Prostate gland (tissue), 2 donors: ENCODE results near the gene PPP1R10. TPM values are rescaled to one million over a fixed set of nuclear protein-coding genes. Genes with fewer than 3 reads are reported as not detected.

Experiments
- DNase-seq: peaks from one replicate; pipeline ENCODE4 v3.0.0-alpha.2; 2019; ENCODE audit warnings: low spot score
- H3K27ac ChIP-seq, 2 donors: fragments of 200-600 bp; sonication (generic); 2 replicates each; pipeline ENCODE4 v1.5.1; 2017 to 2019
- H3K27me3 ChIP-seq: fragments of 200-600 bp; sonication (generic); replicated peaks from 2 replicates; pipeline ENCODE4 v1.5.1; 2019; ENCODE audit not compliant: insufficient read depth
- H3K36me3 ChIP-seq, 2 donors: fragments of 200-600 bp; sonication (generic); 1 replicate in 1 of 2; 2 replicates in 1 of 2; pipeline versions ENCODE4 v1.5.1 to v1.8.1; 2017 to 2019
- H3K4me1 ChIP-seq: fragments of 200-600 bp; sonication (generic); replicated peaks from 2 replicates; pipeline ENCODE4 v1.5.1; 2019
- H3K4me3 ChIP-seq, 2 donors: fragments of 200-600 bp; sonication (generic); 2 replicates each; pipeline ENCODE4 v1.5.1; 2017 to 2019
- H3K9me3 ChIP-seq: fragments of 200-600 bp; sonication (generic); 2 replicates; pipeline ENCODE4 v1.5.1; 2017
- POLR2A ChIP-seq: fragments of 450-650 bp; IDR thresholded peaks from one replicate; pipeline ENCODE4 v1.6.1; 2016; ENCODE audit warnings: antibody characterized with exemption, mild to moderate bottlenecking
- POLR2AphosphoS5 ChIP-seq: sonication (generic); formaldehyde crosslinking; IDR thresholded peaks from one replicate; pipeline ENCODE4 v1.6.1; 2017; ENCODE audit warnings: antibody characterized with exemption
- WGBS: methylation state at CpG from one replicate; pipeline ENCODE4 v1.1.5; 2018; 5-methylcytosine and 5-hydroxymethylcytosine counted together
- intact Hi-C: fragments of 100-400 bp; cut with DNase I; formaldehyde crosslinking; loops from one replicate; pipeline ENCODE4 v1.14.2; 2022
- total RNA-seq, 2 donors: library from RNA; depleted of rRNA; stranded (reverse); fragments of >200 nt; gene quantifications; one replicate each; pipeline ENCODE4 v1.1.0, GENCODE V29; 2016
- TF ChIP-seq, protein P1 (sequence below), 4 experiments: fragments of 200-600 bp in 2 of 4; fragments of 450-650 bp in 2 of 4; sonication (generic) in 2 of 4; IDR thresholded peaks; 1 replicate in 3 of 4; 2 replicates in 1 of 4; pipeline ENCODE4 v1.5.1; 2016 to 2019; ENCODE audit warnings: antibody characterized with exemption in 4 of 4, mild to moderate bottlenecking in 2 of 4, moderate library complexity in 2 of 4

PPP1R10 gene
- total RNA-seq, 2 donors from 2014 or later: 40.0 to 51.0 TPM

DNA sequence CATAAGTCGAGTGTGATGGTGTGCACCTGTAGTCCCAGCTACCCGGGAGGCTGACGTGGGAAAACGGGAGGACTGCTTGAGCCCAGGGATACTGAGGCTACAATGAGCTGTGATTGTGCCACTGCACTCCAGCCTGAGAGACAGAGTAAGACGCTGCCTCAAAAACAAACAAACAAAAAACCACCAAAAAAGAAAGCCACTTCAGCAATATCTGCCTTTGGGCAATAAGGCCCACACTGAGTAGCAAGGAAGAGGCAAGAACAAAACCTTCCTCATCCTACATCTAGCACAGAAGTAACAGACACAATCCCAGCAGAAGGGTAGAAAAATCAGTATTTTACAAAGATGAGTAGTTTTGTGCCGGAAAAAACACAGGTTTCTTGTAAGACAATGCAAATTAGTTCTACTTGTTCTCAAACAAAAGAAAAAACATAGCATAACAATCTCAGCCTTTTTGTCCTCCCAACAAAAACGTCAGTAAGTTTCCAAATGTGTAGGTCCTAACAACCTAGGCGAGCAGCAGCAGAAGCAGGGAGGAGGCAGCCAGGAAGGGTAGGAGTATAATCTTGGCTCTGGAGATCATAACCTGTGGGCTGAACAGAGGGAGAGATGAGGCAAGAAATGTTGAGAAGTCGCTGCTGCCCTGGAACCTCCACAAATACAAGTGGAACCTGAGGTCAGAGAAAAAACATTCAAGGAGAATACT, 5.7 kb downstream of the PPP1R10 start:
- Histone ChIP-seq H3K27ac (no peak overlapping the region), H3K27me3 (no peaks in the 10 kb centered on the region), H3K9me3 (no peaks in the 10 kb centered on the region), H3K36me3 (peaks cover 4 to 7% of the 10 kb centered on the region in 2 donors), H3K4me3 (no peak overlapping the region), H3K4me1 (peaks cover 5% of the 10 kb centered on the region)
- no peak for TF ChIP-seq POLR2A
- TF ChIP-seq, protein P1, sequence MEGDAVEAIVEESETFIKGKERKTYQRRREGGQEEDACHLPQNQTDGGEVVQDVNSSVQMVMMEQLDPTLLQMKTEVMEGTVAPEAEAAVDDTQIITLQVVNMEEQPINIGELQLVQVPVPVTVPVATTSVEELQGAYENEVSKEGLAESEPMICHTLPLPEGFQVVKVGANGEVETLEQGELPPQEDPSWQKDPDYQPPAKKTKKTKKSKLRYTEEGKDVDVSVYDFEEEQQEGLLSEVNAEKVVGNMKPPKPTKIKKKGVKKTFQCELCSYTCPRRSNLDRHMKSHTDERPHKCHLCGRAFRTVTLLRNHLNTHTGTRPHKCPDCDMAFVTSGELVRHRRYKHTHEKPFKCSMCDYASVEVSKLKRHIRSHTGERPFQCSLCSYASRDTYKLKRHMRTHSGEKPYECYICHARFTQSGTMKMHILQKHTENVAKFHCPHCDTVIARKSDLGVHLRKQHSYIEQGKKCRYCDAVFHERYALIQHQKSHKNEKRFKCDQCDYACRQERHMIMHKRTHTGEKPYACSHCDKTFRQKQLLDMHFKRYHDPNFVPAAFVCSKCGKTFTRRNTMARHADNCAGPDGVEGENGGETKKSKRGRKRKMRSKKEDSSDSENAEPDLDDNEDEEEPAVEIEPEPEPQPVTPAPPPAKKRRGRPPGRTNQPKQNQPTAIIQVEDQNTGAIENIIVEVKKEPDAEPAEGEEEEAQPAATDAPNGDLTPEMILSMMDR (IDR thresholded peaks at IDR 0.05): no peak
- TF ChIP-seq POLR2AphosphoS5: no peak
- DNase-seq: no peak
- intact Hi-C loops: no loop called here
- WGBS: 70% methylated on average over 9 of the region's 9 CpGs

- 81% methylated on average over 4 of the region's 4 CpGs for WGBS
- TF ChIP-seq POLR2A (no peak), POLR2AphosphoS5 (no peak)
- TF ChIP-seq, protein P1 (IDR thresholded peaks at IDR 0.05): no peak
- no peak overlapping the region for H3K4me3 ChIP-seq
- H3K9me3 ChIP-seq: no peaks in the 10 kb centered on the region
- no peak for DNase-seq
- H3K27me3 ChIP-seq: no peaks in the 10 kb centered on the region
- intact Hi-C loops: no loop called here
- no peak overlapping the region for H3K27ac ChIP-seq
- H3K36me3 ChIP-seq: peaks cover 11 to 14% of the 10 kb centered on the region in 2 donors
- H3K4me1 ChIP-seq: peaks cover 5% of the 10 kb centered on the region
Observed at GRCh38 chr6:30610065-30610464, 7.0 kb downstream of the PPP1R10 start.

DNA sequence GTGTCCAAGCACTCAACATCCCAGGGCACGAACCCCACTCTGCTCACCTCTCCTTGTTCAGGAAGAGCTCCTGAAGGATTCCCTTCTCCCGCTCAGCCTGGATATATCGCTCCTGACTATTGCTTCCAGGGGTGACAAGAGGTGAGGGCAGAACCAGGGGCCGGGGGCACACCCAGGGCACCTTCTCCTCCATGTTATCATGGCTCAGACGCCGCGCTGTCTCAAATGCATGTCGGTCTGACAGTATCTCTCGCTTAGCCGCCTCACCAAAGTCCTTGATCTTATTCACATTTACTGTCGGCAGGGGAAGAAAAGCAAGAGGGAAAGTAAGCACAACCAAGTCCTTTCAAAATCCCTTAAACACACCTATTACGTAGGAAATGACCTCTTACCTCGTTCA, 13.1 kb downstream of the PPP1R10 start:
- Histone ChIP-seq H3K27ac (no peak overlapping the region), H3K36me3 (peaks cover 37 to 44% of the 10 kb centered on the region in 2 donors), H3K9me3 (no peaks in the 10 kb centered on the region), H3K4me3 (no peak overlapping the region), H3K27me3 (no peaks in the 10 kb centered on the region), H3K4me1 (no peaks in the 10 kb centered on the region)
- DNase-seq: no peak
- TF ChIP-seq, protein P1 (IDR thresholded peaks at IDR 0.05): no peak
- TF ChIP-seq POLR2AphosphoS5: no peak
- no peak for TF ChIP-seq POLR2A
- 96% methylated on average over 13 of the region's 13 CpGs for WGBS
- intact Hi-C loops: no loop called here

DNA sequence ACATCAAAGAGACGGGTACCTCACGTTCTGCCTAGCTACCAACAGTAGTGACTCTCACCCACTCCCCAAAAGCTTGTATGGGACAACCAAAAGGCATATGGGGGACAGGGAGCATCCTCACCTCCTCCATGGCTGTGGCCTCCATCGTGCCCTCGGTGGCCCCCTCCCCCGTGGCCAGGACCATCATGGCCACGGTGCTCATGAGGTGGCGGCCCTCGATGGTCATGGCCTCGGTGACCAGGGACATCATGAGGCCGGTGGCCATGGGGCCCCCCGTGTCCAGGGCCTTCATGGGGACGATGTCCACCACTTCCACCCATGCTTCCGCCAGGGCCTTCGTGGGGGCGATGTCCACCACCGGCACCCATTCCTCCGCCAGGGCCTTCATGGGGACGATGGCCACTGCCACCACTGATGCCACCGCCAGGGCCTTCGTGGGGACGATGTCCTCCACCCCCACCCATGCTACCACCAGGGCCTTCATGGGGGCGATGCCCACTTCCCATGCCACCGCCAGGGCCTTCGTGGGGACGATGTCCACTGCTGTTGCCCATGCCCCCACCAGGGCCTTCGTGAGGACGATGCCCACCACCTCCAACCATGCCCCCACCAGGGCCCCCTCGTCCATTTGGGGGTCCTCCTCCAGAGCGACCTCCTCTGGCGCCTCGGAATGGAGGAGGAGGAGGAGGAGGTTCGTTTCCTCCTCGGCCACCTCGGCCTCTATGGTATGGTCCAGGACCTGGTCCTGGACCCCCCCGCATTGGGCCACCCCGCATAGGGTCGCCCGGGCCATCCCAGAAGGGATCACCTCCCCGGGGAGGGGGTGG, 15.0 kb downstream of the PPP1R10 start:
- peaks cover 37 to 44% of the 10 kb centered on the region in 2 donors for H3K36me3 ChIP-seq
- intact Hi-C loops: no loop called here
- no peak for DNase-seq

More for the DNA sequence above, 15.0 kb downstream of the PPP1R10 start:
- Histone ChIP-seq H3K27ac (no peak overlapping the region), H3K4me3 (no peak overlapping the region), H3K27me3 (no peaks in the 10 kb centered on the region), H3K9me3 (no peaks in the 10 kb centered on the region), H3K4me1 (no peaks in the 10 kb centered on the region)
- TF ChIP-seq, protein P1 (IDR thresholded peaks at IDR 0.05): no peak
- TF ChIP-seq POLR2A (no peak), POLR2AphosphoS5 (no peak)
- 93% methylated on average over 39 of the region's 39 CpGs for WGBS
